GM21390 (cell line): Measurements from ENCODE around the gene DAB2IP.

Experiments used
- ATAC-seq: cut with Tn5 transposase; IDR thresholded peaks from one replicate; pipeline ENCODE4 v1.9.1; 2021; ENCODE audit not compliant: unreplicated experiment

The DAB2IP gene

DNA sequence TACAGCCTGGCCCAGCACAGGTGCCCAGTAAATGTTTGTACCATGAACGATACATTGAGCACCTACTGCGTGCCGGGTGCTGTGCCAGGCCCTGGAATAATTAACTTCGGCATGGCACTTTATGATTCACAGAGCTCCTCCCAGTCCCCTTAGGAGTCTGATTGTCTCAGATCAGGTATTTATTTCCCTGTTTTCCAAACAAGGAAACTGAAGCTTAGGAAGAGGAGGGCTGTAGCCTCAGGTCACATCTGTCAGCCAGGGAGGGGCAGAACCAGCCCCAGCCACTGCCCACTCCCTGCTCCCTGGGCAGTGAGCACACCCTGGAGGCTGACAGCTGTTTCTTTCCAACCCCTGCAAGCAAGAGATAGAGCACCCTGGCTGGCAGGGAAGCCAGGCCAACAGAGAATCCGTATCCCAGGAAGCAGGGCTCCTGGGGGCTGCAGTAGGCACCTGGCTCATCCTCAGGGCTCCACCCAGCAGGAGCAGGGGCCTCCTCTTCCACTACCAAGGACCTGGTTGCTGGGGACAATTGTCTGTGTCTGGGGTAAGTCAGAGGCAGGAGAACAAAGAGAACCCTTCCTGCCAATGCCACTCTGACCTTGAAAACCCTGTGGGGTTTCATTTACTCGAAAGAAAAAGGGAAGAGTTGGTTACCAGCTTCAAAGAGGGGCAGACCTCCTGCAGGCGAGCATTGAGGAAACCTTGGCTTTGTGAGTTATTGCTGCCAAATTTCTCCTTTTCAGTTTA lies 69.0 kb downstream of the DAB2IP start:
- no peak for ATAC-seq

DNA sequence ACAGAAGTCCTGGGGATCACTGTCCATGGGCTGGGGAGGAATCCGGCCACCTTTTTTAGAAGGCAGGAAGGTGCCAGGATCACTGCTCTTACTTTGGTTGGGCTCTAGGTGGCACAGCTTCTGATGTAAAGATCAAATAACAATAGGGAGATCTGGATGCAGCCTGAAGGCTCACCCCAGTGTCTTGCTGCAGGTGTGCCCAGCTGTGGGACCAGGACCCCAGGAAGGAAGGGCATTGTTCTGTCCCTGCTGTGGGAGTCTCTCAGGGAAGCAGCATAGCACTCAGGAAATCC lies 69.6 kb downstream of the DAB2IP start:
- no peak for ATAC-seq

DNA sequence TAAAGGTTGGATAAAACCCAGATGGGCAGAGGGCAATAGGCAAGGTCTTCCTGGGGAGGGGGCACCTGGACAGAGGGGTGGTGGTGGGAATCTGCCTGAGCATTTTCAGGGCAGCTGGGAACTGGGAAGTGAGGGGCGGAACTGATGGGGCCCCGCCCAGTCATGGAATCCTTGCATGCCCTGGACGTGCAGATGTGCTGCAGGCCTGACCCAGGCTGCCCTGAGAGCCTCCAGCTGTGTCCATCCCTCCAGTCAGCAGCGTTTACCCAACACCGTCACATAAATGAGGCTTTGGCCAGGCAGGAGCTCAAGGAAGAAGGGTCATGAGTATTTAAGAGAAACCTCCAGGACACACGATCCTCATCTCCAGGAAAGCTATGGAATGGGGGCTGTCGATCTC lies 70.3 kb downstream of the DAB2IP start:
- no peak for ATAC-seq

- ATAC-seq = no peak
These were observed 73.8 kb downstream of the DAB2IP start for GRCh38 chr9:121725008-121725775.

GRCh38 chr9:121727295-121728020 lies 76.0 kb downstream of the DAB2IP start:
- ATAC-seq = no peak

- ATAC-seq = no peak
These were observed 77.5 kb downstream of the DAB2IP start for GRCh38 chr9:121728916-121729315.

DNA sequence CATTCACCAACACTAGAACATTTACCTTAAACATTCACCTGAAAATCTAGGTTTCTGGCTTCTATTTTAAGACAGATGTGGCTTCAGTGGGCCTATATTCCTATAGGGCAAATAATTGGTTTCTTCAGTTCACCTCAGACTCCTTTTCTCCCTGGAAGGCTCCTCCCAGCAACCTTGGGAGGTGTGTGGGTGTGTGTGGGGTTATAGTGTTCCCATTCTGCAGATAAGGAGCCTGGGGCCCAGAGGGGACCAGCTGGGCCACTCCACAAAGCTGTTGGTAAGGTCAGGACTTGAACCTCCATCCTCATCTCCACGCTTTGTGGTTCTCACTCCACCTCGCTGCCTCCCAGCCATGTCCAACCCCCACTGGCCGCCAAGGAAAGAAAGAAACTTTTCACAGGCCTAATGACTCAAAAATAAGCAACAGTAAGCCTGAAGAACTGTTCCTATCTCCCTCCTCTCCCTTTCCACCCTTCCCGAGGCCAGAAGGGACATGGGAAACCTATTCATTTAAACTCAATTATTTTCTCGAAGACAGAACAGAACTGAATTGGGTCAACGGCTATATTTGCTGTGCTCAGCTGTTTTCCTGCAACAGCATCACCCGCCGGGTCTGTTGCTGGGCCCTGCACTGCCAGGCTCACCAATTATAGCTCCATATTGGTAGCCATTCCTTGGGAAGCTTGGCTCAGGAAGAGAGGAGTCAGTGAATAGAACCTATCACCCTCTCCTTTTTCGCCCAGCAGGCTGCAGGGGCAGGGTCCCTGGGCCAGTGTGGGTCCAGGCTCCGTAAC lies 78.5 kb downstream of the DAB2IP start:
- ATAC-seq = no peak

DNA sequence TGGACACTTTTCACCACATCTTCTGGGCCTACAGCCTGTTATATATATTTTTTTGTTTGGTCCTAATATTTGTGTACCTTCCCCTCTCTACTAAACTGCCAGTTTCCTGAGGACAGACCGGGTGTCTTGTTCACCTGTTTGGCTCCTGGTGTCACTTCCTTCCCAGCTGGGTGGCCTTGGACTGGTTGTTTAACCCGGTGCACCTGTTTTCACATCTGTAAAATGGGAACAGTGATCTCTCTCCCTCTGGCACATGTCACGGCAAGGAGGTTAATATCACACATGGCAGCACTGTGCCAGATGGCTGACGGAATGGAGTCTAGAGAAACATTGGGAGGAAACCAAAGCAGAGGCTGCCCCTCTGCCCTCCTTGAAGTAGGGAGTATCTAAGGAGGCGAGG lies 79.7 kb downstream of the DAB2IP start:
- ATAC-seq = no peak

GRCh38 chr9:121731919-121732318 lies 80.5 kb downstream of the DAB2IP start:
- ATAC-seq = no peak

DNA sequence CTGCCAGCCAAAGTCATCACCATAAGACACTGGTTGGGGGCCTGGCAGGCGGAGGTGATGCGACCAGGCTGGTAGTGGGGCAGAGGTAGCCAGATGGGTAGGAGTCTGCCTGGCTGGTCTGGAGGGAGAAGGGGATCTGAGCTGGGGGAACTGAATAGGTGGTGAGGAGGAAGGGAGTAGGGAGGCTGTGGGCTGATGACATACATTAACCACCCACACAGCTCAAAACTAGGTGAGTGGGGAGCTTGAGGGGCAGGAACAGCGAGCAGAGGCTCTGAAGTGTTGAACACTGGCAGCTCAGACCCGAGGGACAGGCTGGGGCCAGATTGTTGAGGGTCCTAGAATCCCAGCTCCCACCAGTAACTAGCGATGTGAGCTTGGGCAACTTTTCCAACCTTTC lies 81.0 kb downstream of the DAB2IP start:
- no peak for ATAC-seq

DNA sequence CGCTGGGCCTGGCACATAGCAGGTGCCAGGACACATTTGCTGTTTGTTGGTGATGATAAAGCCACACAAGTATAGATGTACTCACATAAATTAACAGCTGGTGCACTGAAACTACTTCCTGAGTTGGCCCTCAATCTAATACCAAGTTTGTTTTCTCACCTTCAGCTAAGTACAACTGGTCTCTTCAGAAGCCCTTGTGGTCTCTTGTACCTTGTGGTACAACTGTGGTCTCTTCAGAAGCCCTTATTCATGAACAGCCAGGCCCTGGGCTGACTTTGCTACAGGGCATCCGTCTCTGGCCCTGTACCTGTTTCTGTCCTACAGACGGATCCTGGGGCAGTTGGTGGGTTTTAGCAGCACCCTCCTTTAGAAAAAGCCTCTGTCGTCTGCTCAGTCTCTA lies 81.5 kb downstream of the DAB2IP start:
- no peak for ATAC-seq

- no peak for ATAC-seq
These were observed 83.0 kb downstream of the DAB2IP start for GRCh38 chr9:121734465-121734864.

DNA sequence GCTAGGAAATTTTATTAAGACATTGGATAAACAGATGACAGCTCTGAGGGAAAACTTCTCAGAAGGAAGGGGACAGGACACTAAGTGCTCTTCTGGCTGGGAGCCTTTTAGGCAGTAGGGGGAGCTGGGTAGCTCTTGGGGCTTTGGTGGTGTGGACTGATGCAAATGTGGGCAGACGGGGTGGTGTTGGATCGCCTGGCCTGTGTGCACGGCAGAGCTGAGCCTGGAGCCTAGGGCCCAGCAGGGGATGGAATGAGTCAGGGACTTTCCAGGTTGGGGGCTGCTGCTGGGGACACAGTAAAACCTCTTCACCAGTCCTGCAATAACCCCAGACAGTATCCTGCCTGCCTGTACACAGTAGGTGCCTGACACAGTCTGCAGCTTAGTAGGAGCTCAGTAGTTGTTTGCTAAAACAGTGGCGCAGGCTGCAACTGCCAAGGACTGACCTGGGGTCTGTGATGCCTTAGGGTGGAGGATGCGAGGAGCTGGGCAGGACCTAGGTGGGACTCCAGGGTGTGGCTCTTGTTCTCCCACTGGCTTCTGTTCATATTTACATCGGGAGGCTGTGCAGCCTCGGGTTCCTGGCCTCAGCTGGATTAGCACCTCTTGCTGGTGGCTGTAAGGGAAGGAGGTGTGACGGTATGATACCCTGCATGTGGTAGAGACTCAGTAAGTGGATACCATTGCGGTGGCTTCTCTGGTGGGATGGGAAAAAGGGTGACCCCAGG lies 83.8 kb downstream of the DAB2IP start:
- peak; percentile 56 for ATAC-seq

DNA sequence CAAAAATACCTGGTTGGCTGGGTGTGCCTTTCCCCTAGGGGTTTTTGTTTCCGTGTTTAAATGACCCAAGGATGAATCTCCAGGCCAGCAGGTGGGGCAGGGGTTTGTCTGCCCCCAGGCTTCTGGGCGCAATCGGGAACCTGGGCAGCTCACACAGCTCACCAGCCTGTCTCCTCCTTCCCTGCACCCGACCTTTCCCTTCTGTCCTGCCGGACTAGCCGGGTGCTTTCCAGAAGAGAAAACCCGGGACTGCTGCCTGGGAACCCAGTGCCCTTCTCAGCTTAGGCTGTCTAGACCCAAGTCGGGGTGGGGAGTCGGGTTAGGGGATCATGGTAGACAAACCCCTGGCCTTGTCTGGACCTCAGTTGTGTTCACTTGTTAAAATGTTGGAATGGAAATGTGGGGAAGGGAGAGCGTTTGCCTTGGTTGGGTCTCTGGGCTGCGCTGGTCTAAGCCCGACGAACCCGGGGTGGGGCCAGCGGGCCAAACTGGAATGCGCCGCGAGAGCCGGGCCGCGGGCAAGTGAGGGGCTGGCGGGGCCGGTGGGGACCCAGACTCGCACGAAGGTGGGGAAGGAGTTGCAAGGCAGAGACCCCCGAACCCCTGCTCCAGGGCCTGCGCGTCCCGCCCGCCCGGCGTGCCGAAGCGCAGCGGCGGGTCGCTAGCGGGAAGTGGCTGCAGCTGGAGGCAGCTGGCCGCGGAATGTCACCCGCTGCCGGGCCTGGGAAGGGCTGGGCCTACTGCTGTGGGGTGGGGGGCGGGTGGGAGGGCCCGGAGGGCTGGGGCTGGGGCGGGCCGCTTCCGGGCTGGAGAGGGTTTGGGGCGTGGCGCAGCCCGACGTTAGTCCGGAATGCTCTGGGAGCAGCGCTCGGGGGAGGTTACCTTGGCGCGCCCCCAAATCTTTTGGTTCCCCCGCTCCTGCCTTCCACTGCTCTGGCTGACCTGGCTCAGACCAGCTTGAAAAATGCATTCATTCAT lies 84.6 kb downstream of the DAB2IP start:
- no peak for ATAC-seq

- ATAC-seq = no peak
These were observed 85.6 kb downstream of the DAB2IP start for GRCh38 chr9:121736934-121737462.

GRCh38 chr9:121737481-121737931 lies 86.1 kb downstream of the DAB2IP start:
- ATAC-seq = no peak

DNA sequence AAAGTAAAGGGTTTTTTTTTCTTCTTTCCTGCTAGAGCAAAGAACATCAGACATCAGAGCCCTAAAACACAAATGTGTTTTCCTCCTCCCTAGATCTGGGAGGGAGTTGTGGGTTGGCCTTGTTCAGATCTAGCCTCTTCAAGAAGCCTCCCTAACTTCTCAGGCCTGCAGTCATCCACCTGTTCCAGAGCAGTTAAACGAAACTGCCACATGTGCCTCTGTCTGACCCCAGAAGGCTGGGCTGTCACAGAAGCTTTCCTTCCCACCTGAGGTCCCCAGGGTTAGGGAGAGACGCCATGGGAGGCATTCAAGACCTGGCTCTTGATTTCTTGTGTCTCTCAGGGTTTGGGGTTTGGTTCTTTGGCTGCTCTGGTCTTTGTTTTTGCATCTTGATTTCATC lies 87.0 kb downstream of the DAB2IP start:
- ATAC-seq = no peak

DNA sequence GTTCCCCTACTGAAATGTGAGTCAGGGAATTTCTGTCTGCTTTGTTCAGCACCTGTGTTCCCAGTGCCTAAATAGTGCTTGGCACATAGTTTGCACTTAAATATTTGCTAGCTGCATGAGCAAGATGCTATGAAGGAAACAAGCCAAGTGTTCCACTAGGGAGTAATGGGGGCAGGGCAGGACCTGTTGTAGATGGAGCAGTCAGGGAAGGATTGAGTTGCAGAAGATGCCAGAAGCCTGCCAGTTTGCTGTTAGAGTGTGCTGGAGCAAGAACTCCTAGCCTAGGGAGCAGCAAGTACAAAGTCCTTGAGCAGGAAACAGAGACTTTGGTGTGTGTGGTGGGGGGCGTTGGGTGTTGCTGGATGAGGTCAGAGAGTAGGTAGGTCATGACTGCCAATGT lies 87.5 kb downstream of the DAB2IP start:
- ATAC-seq = no peak

DNA sequence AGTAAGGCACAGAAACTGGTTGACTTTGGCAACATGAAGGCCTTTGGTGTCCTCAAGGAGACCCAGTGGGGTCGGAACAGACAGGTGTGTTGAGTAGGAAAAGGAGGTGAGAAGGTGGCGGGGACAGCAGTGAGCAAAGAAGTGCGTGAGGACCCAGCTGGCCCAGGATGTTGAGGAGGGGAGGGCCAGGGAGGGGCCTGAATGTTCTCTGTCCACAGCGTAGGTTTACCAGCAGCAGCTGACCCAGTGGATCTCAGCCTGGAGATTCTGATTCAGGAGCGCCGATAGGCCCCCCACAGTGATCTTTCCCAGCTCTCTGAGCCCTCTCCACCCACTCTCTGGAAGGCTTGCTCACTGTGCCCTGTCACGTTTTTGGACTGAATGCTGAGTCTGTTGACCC lies 88.5 kb downstream of the DAB2IP start:
- no peak for ATAC-seq
